Measurements from ENCODE around the gene OR56A1. TPM values are rescaled to one million over a fixed set of nuclear protein-coding genes. Genes with fewer than 3 reads are reported as not detected.

Gene OR56A1
- total and polyA plus RNA-seq, 2 experiments from 2014 or later = 0.07 TPM; not detected in 1

- no peak for DNase-seq (ENCODE audit: low spot score)
- Histone ChIP-seq H3K27ac (no peak overlapping the region), H3K4me3 (no peak overlapping the region), H2AFZ (no peak overlapping the region), H3K9me3 (ENCODE audit: low read depth) (no peaks in the 10 kb centered on the region), H3K4me1 (ENCODE audit: insufficient read depth) (no peaks in the 10 kb centered on the region), H3K79me2 (no peaks in the 10 kb centered on the region), H3K27me3 (peaks cover 11% of the 10 kb centered on the region), H3K9me2 (replicated peaks; ENCODE audit: insufficient read depth) (no peaks in the 10 kb centered on the region), H3K36me3 (replicated peaks; ENCODE audit: insufficient read depth, low read depth) (no peaks in the 10 kb centered on the region), H4K20me1 (ENCODE audit: insufficient read depth, poor library complexity, severe bottlenecking) (no peaks in the 10 kb centered on the region), H3K4me2 (no peak overlapping the region)
- TF ChIP-seq EZH2phosphoT487 (IDR thresholded peaks at IDR 0.05; ENCODE audit: low read depth, severe bottlenecking, unreplicated experiment) = no peak
- no peak for TF ChIP-seq EZH2 (IDR thresholded peaks at IDR 0.05; ENCODE audit: borderline replicate concordance)
- TF ChIP-seq CTCF (IDR thresholded peaks at IDR 0.05; ENCODE audit: poor library complexity) = no peak
- whole genome bisulfite sequencing (ENCODE audit: low lambda C conversion rate, missing lambda C conversion rate) = 85% methylated on average over 3 of the region's 3 CpGs
Measured at GRCh38 chr11:5992150-5992549, 38.4 kb downstream of the OR56A1 start.

- TF ChIP-seq CTCF (IDR thresholded peaks at IDR 0.05; ENCODE audit: poor library complexity) (no peak), EZH2 (IDR thresholded peaks at IDR 0.05; ENCODE audit: borderline replicate concordance) (no peak), EZH2phosphoT487 (IDR thresholded peaks at IDR 0.05; ENCODE audit: low read depth, severe bottlenecking, unreplicated experiment) (no peak)
- H3K27me3 ChIP-seq = peaks cover 11% of the 10 kb centered on the region
Measured at GRCh38 chr11:5989203-5989602, 41.4 kb downstream of the OR56A1 start.

GRCh38 chr11:5986885-5987284 is 43.7 kb downstream of the OR56A1 start, which contains the start of gene OR52L1:
OR52L1 (minus strand) TSS chr11:5986985; CDS start chr11:5986930, 55 bp downstream.
- Histone ChIP-seq H3K79me2 (no peaks in the 10 kb centered on the region), H3K4me3 (no peak within 1 kb of the TSS), H3K9me3 (ENCODE audit: low read depth) (no peaks in the 10 kb centered on the region), H3K27me3 (peaks cover 11% of the 10 kb centered on the region), H3K27ac (no peak within 1 kb of the TSS), H3K36me3 (replicated peaks; ENCODE audit: insufficient read depth, low read depth) (no peaks in the 10 kb centered on the region), H4K20me1 (ENCODE audit: insufficient read depth, poor library complexity, severe bottlenecking) (no peaks in the 10 kb centered on the region), H3K4me2 (no peak within 1 kb of the TSS), H3K4me1 (ENCODE audit: insufficient read depth) (no peaks in the 10 kb centered on the region), H2AFZ (no peak within 1 kb of the TSS), H3K9me2 (replicated peaks; ENCODE audit: insufficient read depth) (no peaks in the 10 kb centered on the region)
- TF ChIP-seq EZH2phosphoT487 (IDR thresholded peaks at IDR 0.05; ENCODE audit: low read depth, severe bottlenecking, unreplicated experiment) = no peak
- TF ChIP-seq EZH2 (IDR thresholded peaks at IDR 0.05; ENCODE audit: borderline replicate concordance) = no peak
- no peak for TF ChIP-seq CTCF (IDR thresholded peaks at IDR 0.05; ENCODE audit: poor library complexity)
- 69% methylated on average over 1 of the region's 1 CpG for WGBS (ENCODE audit: low lambda C conversion rate, missing lambda C conversion rate)
- DNase-seq (ENCODE audit: low spot score) = no peak

More at GRCh38 chr11:5989203-5989602, 41.4 kb downstream of the OR56A1 start:
- no peak for DNase-seq (ENCODE audit: low spot score)
- 74% methylated on average over 4 of the region's 4 CpGs for WGBS (ENCODE audit: low lambda C conversion rate, missing lambda C conversion rate)
- Histone ChIP-seq H3K36me3 (replicated peaks; ENCODE audit: insufficient read depth, low read depth) (no peaks in the 10 kb centered on the region), H2AFZ (no peak overlapping the region), H3K9me3 (ENCODE audit: low read depth) (no peaks in the 10 kb centered on the region), H3K4me1 (ENCODE audit: insufficient read depth) (no peaks in the 10 kb centered on the region), H3K4me2 (no peak overlapping the region), H3K27ac (no peak overlapping the region), H4K20me1 (ENCODE audit: insufficient read depth, poor library complexity, severe bottlenecking) (no peaks in the 10 kb centered on the region), H3K79me2 (no peaks in the 10 kb centered on the region), H3K4me3 (no peak overlapping the region), H3K9me2 (replicated peaks; ENCODE audit: insufficient read depth) (no peaks in the 10 kb centered on the region)

- Histone ChIP-seq H3K4me2 (no peak overlapping the region), H3K79me2 (no peaks in the 10 kb centered on the region), H3K27me3 (no peaks in the 10 kb centered on the region), H3K4me3 (no peak overlapping the region), H3K4me1 (ENCODE audit: insufficient read depth) (no peaks in the 10 kb centered on the region), H4K20me1 (ENCODE audit: insufficient read depth, poor library complexity, severe bottlenecking) (no peaks in the 10 kb centered on the region), H3K9me2 (replicated peaks; ENCODE audit: insufficient read depth) (no peaks in the 10 kb centered on the region), H3K27ac (no peak overlapping the region), H3K9me3 (ENCODE audit: low read depth) (no peaks in the 10 kb centered on the region), H2AFZ (no peak overlapping the region), H3K36me3 (replicated peaks; ENCODE audit: insufficient read depth, low read depth) (no peaks in the 10 kb centered on the region)
- WGBS (ENCODE audit: low lambda C conversion rate, missing lambda C conversion rate) = 62% methylated on average over 1 of the region's 1 CpG
- DNase-seq (ENCODE audit: low spot score) = no peak
- TF ChIP-seq CTCF (IDR thresholded peaks at IDR 0.05; ENCODE audit: poor library complexity) (no peak), EZH2phosphoT487 (IDR thresholded peaks at IDR 0.05; ENCODE audit: low read depth, severe bottlenecking, unreplicated experiment) (no peak)
Measured at GRCh38 chr11:5983443-5983842, 47.1 kb downstream of the OR56A1 start.

Data from hepatocyte (in vitro differentiated cells).